Astrocyte (in vitro differentiated cells and primary cell): ENCODE measurements around the gene JHY.

Source experiments
- EZH2 ChIP-seq: IDR thresholded peaks from 2 replicates; pipeline ENCODE4 v1.6.1; 2012; ENCODE audit warnings: mild to moderate bottlenecking, low read length, inconsistent platforms; ENCODE audit not compliant: insufficient read depth
- TF ChIP-seq, protein P1 (sequence below): IDR thresholded peaks from 2 replicates; pipeline ENCODE4 v1.5.1; 2011; ENCODE audit warnings: low read depth, mild to moderate bottlenecking, inconsistent platforms, low read length, moderate library complexity; ENCODE audit not compliant: insufficient read depth

- TF ChIP-seq, protein P1, sequence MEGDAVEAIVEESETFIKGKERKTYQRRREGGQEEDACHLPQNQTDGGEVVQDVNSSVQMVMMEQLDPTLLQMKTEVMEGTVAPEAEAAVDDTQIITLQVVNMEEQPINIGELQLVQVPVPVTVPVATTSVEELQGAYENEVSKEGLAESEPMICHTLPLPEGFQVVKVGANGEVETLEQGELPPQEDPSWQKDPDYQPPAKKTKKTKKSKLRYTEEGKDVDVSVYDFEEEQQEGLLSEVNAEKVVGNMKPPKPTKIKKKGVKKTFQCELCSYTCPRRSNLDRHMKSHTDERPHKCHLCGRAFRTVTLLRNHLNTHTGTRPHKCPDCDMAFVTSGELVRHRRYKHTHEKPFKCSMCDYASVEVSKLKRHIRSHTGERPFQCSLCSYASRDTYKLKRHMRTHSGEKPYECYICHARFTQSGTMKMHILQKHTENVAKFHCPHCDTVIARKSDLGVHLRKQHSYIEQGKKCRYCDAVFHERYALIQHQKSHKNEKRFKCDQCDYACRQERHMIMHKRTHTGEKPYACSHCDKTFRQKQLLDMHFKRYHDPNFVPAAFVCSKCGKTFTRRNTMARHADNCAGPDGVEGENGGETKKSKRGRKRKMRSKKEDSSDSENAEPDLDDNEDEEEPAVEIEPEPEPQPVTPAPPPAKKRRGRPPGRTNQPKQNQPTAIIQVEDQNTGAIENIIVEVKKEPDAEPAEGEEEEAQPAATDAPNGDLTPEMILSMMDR, result no peak
- TF ChIP-seq EZH2, result no peak
Observed at GRCh38 chr11:122976061-122976733, 93.6 kb downstream of the JHY start.
